ENCODE data around the gene SON.

SON gene

DNA sequence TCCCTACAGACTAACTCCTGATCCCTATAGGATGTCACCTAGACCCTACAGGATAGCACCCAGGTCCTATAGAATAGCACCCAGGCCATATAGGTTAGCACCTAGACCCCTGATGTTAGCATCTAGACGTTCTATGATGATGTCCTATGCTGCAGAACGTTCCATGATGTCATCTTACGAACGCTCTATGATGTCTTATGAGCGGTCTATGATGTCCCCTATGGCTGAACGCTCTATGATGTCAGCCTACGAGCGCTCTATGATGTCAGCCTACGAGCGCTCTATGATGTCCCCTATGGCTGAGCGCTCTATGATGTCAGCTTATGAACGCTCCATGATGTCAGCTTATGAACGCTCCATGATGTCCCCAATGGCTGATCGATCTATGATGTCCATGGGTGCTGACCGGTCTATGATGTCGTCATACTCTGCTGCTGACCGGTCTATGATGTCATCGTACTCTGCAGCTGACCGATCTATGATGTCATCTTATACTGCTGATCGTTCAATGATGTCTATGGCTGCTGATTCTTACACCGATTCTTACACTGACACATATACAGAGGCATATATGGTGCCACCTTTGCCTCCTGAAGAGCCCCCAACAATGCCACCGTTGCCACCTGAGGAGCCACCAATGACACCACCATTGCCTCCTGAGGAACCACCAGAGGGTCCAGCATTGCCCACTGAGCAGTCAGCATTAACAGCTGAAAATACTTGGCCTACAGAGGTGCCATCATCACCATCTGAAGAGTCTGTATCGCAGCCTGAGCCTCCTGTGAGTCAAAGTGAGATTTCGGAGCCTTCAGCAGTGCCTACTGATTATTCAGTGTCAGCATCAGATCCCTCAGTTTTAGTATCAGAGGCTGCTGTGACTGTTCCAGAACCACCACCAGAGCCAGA, 9.5 kb downstream of the SON start:
- Mint-ChIP-seq H3K4me1 (ENCODE audit: low read depth in 2 of 2) (peaks cover 29 to 56% of the 10 kb centered on the region in 2 donors), H3K27me3 (no peaks in the 10 kb centered on the region), H3K9me3 (no peaks in the 10 kb centered on the region), H3K27ac (peak overlapping the region in 1 of 2 donors; percentile 77), H3K36me3 (ENCODE audit: insufficient read depth) (peaks cover 94% of the 10 kb centered on the region), H3K4me3 (peak overlapping the region in 1 of 2 donors; percentile 4)
- DNase-seq (no peak), ATAC-seq (replicated peaks) (peak; percentile 16)

DNA sequence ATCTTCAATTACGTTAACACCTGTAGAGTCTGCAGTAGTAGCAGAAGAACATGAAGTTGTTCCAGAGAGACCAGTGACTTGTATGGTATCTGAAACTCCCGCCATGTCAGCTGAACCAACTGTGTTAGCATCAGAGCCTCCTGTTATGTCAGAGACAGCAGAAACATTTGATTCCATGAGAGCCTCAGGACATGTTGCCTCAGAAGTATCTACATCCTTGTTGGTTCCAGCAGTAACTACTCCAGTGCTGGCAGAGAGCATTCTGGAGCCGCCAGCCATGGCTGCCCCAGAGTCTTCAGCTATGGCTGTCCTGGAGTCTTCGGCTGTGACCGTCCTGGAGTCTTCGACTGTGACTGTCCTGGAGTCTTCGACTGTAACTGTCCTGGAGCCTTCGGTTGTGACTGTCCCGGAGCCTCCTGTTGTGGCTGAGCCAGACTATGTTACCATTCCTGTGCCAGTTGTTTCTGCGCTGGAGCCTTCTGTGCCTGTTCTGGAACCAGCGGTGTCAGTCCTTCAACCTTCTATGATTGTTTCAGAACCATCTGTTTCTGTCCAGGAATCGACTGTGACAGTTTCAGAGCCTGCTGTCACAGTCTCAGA, 10.3 kb downstream of the SON start:
- ATAC-seq (replicated peaks) (no peak), DNase-seq (no peak)
- Mint-ChIP-seq H3K4me1 (ENCODE audit: low read depth in 2 of 2) (peaks cover 29 to 59% of the 10 kb centered on the region in 2 donors), H3K4me3 (peak overlapping the region in 1 of 2 donors; percentile 4), H3K36me3 (ENCODE audit: insufficient read depth) (peaks cover 94% of the 10 kb centered on the region), H3K27me3 (no peaks in the 10 kb centered on the region), H3K27ac (peak overlapping the region in 1 of 2 donors; percentile 77), H3K9me3 (no peaks in the 10 kb centered on the region)

DNA sequence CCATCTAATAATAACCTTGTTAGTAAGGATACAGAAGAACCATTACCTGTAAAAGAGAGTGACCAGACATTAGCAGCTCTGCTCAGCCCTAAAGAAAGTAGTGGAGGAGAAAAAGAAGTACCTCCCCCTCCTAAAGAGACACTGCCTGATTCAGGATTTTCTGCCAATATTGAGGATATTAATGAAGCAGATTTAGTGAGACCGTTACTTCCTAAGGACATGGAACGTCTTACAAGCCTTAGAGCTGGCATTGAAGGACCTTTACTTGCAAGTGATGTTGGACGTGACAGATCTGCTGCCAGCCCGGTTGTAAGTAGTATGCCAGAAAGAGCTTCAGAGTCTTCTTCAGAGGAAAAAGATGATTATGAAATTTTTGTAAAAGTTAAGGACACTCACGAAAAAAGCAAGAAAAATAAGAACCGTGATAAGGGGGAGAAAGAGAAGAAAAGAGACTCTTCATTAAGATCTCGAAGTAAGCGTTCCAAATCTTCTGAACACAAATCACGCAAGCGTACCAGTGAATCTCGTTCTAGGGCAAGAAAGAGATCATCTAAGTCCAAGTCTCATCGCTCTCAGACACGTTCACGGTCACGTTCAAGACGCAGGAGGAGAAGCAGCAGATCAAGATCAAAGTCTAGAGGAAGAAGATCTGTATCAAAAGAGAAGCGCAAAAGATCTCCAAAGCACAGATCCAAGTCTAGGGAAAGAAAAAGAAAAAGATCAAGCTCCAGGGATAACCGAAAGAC, 11.6 kb downstream of the SON start:
- ATAC-seq (replicated peaks), result no peak
- Mint-ChIP-seq H3K27ac (peak overlapping the region; percentile 13 to 36), H3K36me3 (ENCODE audit: insufficient read depth) (peaks cover 94% of the 10 kb centered on the region), H3K4me1 (ENCODE audit: low read depth in 2 of 2) (peaks cover 31 to 64% of the 10 kb centered on the region in 2 donors), H3K4me3 (peak overlapping the region; percentile 18 to 26), H3K27me3 (no peaks in the 10 kb centered on the region), H3K9me3 (no peaks in the 10 kb centered on the region)
- DNase-seq, result no peak

DNA sequence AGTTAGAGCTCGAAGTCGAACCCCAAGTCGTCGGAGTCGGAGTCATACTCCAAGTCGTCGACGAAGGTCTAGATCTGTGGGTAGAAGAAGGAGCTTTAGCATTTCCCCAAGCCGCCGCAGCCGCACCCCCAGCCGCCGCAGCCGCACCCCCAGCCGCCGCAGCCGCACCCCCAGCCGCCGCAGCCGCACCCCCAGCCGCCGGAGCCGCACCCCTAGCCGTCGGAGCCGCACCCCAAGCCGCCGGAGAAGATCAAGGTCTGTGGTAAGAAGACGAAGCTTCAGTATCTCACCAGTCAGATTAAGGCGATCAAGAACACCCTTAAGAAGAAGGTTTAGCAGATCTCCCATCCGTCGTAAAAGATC, 12.1 kb downstream of the SON start:
- H3K27ac Mint-ChIP-seq, result peak overlapping the region; percentile 13 to 36
- peaks cover 30 to 62% of the 10 kb centered on the region in 2 donors for H3K4me1 Mint-ChIP-seq (ENCODE audit: low read depth in 2 of 2)
- DNase-seq, result no peak
- no peaks in the 10 kb centered on the region for H3K27me3 Mint-ChIP-seq
- ATAC-seq (replicated peaks), result no peak
- peaks cover 94% of the 10 kb centered on the region for H3K36me3 Mint-ChIP-seq (ENCODE audit: insufficient read depth)
- H3K9me3 Mint-ChIP-seq, result no peaks in the 10 kb centered on the region
- peak overlapping the region; percentile 26 to 57 for H3K4me3 Mint-ChIP-seq

DNA sequence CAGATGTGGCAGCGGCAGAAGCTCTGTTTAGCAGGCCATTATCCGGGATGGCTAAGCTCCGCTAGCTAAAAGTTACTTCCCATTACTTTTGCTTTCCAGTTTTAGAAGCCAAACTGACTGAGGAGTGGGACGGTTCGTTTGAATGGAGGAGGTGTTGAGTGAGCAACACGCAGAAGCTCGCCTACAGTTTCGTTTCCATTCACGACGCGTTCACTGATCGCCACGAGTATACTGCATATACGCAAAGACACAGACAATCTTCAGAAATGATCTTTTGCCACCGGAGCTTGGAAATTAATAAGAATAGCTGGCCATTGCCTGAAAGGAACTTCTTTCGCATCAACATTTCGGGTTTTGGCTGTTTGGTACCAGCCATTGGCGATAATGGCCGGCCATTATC, 14.6 kb downstream of the SON start:
- Mint-ChIP-seq H3K4me3 (no peak overlapping the region), H3K36me3 (ENCODE audit: insufficient read depth) (peaks cover 95% of the 10 kb centered on the region), H3K9me3 (no peaks in the 10 kb centered on the region), H3K27ac (no peak overlapping the region), H3K27me3 (no peaks in the 10 kb centered on the region), H3K4me1 (ENCODE audit: low read depth in 2 of 2) (peaks cover 35 to 77% of the 10 kb centered on the region in 2 donors)
- no peak for ATAC-seq (replicated peaks)
- DNase-seq, result no peak

DNA sequence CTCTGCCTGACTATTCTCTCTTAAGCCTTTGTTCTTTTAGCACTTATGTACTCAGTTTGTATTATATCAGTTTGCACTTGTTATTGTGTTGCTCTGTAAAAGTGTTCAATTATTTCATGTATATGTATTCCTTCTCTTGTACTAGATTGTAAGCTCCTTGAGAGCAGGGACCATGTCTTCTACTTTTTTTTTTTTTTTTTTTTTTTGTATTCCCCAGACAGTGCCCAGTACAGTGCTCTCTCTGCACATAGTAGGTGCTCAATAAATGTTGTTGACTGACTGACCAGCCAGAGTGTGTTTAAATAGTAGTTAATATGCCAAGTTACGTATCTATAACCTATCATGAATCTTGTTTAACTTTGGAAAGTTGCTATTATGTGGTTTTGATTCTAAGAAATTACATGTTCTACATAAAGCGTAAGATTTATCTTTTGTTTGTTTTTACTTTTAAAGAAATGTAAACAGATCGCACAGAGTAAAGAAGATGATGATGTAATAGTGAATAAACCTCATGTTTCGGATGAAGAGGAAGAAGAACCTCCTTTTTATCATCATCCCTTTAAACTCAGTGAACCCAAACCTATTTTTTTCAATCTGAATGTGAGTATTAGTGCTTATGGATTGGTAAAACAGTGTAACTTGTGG, 16.1 kb downstream of the SON start:
- H3K27me3 Mint-ChIP-seq, result no peaks in the 10 kb centered on the region
- ATAC-seq (replicated peaks), result no peak
- peaks cover 94% of the 10 kb centered on the region for H3K36me3 Mint-ChIP-seq (ENCODE audit: insufficient read depth)
- H3K4me1 Mint-ChIP-seq (ENCODE audit: low read depth in 2 of 2), result peaks cover 31 to 78% of the 10 kb centered on the region in 2 donors
- peak overlapping the region; percentile 3 to 54 for H3K27ac Mint-ChIP-seq
- H3K4me3 Mint-ChIP-seq, result no peak overlapping the region
- DNase-seq, result no peak
- H3K9me3 Mint-ChIP-seq, result no peaks in the 10 kb centered on the region

DNA sequence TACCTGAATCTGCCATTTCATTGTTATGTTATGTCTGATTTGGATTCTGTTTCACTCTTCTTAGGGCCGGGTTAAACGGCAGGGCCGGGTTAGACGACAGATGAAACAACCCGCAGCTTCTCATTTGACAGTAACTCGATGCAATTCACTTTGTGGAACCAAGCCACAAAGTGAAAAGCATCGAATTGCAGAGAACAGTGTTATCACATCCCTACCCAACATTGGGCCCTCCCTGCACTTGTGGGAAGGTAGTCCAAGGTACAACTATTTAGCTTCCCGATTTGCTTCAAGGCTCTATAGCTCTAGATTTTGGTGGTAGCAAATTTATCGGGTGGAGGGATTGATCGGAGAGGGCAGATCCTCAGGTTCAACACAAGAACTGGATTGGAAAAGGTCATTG, 17.0 kb downstream of the SON start:
- ATAC-seq (replicated peaks) (no peak), DNase-seq (no peak)
- Mint-ChIP-seq H3K4me1 (ENCODE audit: low read depth in 2 of 2) (peaks cover 23 to 69% of the 10 kb centered on the region in 2 donors), H3K9me3 (no peaks in the 10 kb centered on the region), H3K27ac (no peak overlapping the region), H3K4me3 (no peak overlapping the region), H3K27me3 (no peaks in the 10 kb centered on the region), H3K36me3 (ENCODE audit: insufficient read depth) (peaks cover 94% of the 10 kb centered on the region)

DNA sequence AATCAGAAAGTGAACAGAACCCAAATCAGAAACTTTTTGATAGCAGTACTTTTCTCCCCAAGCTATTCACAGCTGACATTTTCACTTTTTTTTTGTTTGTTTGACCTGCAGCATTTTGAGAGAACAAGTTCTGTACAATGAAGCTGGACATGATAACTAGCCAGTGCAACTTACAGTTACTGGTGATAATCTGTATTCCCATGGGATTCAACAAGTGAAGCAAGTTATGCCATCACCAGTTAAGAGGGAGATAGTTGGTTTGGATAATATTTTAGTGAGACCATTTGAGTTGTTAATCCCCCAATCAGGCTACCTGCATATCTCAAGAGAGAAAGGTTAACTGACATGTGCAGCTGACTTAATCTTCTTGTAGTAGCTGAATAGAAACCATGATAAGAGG, 18.1 kb downstream of the SON start:
- H3K27ac Mint-ChIP-seq, result peak overlapping the region; percentile 8 to 19
- ATAC-seq (replicated peaks) (no peak), DNase-seq (no peak)
- peak overlapping the region in 1 of 2 donors; percentile 12 for H3K4me3 Mint-ChIP-seq
- H3K4me1 Mint-ChIP-seq (ENCODE audit: low read depth in 2 of 2), result peaks cover 20 to 59% of the 10 kb centered on the region in 2 donors
- H3K27me3 Mint-ChIP-seq, result no peaks in the 10 kb centered on the region
- peaks cover 83% of the 10 kb centered on the region for H3K36me3 Mint-ChIP-seq (ENCODE audit: insufficient read depth)
- H3K9me3 Mint-ChIP-seq, result no peaks in the 10 kb centered on the region

DNA sequence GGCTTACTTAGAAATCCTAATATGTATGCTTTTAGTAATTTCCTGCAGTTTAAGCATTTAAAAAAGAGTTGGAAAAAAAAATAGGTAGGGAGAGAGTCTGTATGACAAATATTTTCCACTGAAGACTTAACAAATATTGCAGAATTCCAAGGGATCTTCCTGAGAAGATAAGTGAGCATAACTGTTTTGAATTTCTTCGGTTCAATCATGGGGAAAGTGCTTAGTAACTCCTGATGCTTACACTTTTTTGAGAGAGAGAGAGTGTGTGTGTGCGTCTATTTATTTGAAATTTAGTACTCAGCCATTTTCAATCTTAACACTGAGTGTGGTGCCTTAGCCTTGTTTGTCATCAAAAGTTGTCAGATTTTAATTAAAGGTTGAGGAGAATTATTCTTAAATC, 18.5 kb downstream of the SON start:
- DNase-seq (no peak), ATAC-seq (replicated peaks) (no peak)
- Mint-ChIP-seq H3K27ac (peak overlapping the region; percentile 8 to 19), H3K4me3 (peak overlapping the region in 1 of 2 donors; percentile 12), H3K9me3 (no peaks in the 10 kb centered on the region), H3K4me1 (ENCODE audit: low read depth in 2 of 2) (peaks cover 16 to 55% of the 10 kb centered on the region in 2 donors), H3K27me3 (no peaks in the 10 kb centered on the region), H3K36me3 (ENCODE audit: insufficient read depth) (peaks cover 81% of the 10 kb centered on the region)

DNA sequence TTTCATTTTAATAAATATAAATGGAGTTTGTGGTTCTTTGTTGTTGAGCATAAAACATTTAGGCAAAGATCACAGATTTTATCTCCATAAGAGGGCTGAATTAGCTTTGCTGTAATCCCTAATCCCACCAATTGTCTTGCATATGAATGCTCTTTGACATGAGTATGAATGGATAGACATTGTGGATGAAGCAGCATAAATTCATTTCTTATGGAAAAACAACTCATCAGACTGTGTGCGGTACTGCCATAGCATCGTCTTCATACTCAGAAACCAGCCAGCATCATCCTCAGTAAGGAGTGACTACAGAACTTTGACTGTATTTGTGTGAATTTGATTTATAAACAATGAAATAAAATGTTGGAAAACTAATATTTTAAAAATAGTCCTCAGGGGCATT, 19.6 kb downstream of the SON start:
- peaks cover 72% of the 10 kb centered on the region for H3K36me3 Mint-ChIP-seq (ENCODE audit: insufficient read depth)
- H3K27me3 Mint-ChIP-seq, result no peaks in the 10 kb centered on the region
- no peak for DNase-seq
- H3K27ac Mint-ChIP-seq, result no peak overlapping the region
- peaks cover 11 to 46% of the 10 kb centered on the region in 2 donors for H3K4me1 Mint-ChIP-seq (ENCODE audit: low read depth in 2 of 2)
- no peak for ATAC-seq (replicated peaks)
- H3K9me3 Mint-ChIP-seq, result no peaks in the 10 kb centered on the region
- H3K4me3 Mint-ChIP-seq, result no peak overlapping the region

DNA sequence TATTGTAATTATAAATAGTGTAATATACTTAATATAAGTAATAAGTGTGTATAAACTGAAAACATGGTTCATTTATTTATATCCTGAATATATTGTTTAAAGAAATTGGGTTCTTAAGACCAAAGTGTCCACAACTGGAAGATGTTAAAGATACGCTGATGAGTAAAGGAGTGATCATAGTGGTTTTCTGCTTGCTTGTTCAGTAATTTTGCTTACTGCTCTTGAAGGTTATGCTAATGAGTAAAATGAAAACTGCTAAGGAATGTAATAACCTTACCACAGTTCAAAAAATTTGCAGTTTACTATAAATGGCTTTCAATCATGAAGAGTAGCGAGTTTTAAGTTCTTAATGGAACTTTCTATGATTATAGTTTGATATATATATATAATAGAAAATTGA, 23.7 kb downstream of the SON start:
- Mint-ChIP-seq H3K4me1 (ENCODE audit: low read depth in 2 of 2) (peaks cover 9 to 28% of the 10 kb centered on the region in 2 donors), H3K4me3 (no peak overlapping the region), H3K27ac (no peak overlapping the region), H3K9me3 (no peaks in the 10 kb centered on the region), H3K36me3 (ENCODE audit: insufficient read depth) (peaks cover 64% of the 10 kb centered on the region), H3K27me3 (no peaks in the 10 kb centered on the region)
- no peak for DNase-seq
- no peak for ATAC-seq (replicated peaks)

DNA sequence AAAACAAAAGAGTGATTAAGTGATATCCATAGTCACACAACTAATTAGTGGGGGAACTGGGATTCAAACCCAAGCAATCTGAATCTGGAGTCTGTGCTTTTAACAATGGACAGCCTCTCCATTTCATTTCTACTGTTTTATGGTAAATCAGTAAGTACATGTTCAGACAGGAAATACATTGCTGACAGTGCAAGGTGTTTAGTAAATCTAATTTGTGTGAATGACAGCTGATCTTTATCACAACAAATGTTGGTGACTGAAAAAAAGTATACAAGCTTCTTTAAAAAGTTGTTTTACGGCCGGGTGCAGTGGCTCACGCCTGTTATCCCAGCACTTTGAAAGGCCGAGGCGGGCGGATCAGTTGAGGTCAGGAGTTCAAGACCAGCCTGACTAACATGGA, 25.1 kb downstream of the SON start:
- H3K27ac Mint-ChIP-seq, result peak overlapping the region; percentile 60 to 66

DNA sequence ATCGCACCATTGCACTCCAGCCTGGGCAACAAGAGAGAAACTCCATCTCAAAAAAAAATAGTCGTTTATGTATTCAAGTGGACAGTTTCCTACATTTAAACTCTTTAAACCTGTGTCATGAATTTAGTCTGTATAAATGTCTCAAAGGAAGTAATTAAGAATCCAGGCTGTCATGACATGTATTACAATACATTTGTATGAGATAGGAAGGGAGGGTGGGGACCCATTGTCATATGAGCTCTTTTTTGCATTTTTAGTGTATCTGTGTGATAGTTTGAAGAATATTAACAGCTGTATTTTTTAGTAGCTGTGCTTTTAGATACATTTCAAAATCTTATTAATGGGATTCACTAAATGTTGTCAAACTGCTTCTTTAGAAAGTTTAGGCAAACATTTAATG, 25.6 kb downstream of the SON start:
- DNase-seq (no peak), ATAC-seq (replicated peaks) (no peak)
- H3K9me3 Mint-ChIP-seq, result no peaks in the 10 kb centered on the region
- peak overlapping the region in 1 of 2 donors; percentile 66 for H3K27ac Mint-ChIP-seq
- H3K27me3 Mint-ChIP-seq, result no peaks in the 10 kb centered on the region
- no peak overlapping the region for H3K4me3 Mint-ChIP-seq
- peaks cover 9 to 17% of the 10 kb centered on the region in 2 donors for H3K4me1 Mint-ChIP-seq (ENCODE audit: low read depth in 2 of 2)
- H3K36me3 Mint-ChIP-seq (ENCODE audit: insufficient read depth), result peaks cover 62% of the 10 kb centered on the region

More for the DNA sequence above, 25.1 kb downstream of the SON start:
- DNase-seq (no peak), ATAC-seq (replicated peaks) (no peak)
- no peak overlapping the region for H3K4me3 Mint-ChIP-seq
- no peaks in the 10 kb centered on the region for H3K27me3 Mint-ChIP-seq
- peaks cover 9 to 23% of the 10 kb centered on the region in 2 donors for H3K4me1 Mint-ChIP-seq (ENCODE audit: low read depth in 2 of 2)
- H3K36me3 Mint-ChIP-seq (ENCODE audit: insufficient read depth), result peaks cover 64% of the 10 kb centered on the region
- H3K9me3 Mint-ChIP-seq, result no peaks in the 10 kb centered on the region

All from effector memory CD8-positive, alpha-beta T cell (primary cell).